NT2/D1 (cell line): ENCODE data around the gene ADAM20.

Experiments used
- DNase-seq: peaks from one replicate; pipeline ENCODE4 v3.0.0-alpha.2; 2011; ENCODE audit warnings: low read depth, low spot score
- H3K27me3 ChIP-seq: 2 replicates; pipeline ENCODE4 v1.6.0; 2011; ENCODE audit warnings: mild to moderate bottlenecking; ENCODE audit not compliant: insufficient read length, insufficient read depth
- H3K36me3 ChIP-seq: 2 replicates; pipeline ENCODE4 v1.6.1; 2011; ENCODE audit warnings: mild to moderate bottlenecking, low read length, mixed read lengths; ENCODE audit not compliant: insufficient read depth, insufficient read length
- H3K4me1 ChIP-seq: 2 replicates; pipeline ENCODE4 v1.5.1; 2011; ENCODE audit not compliant: insufficient read depth, insufficient read length
- H3K4me3 ChIP-seq: 2 replicates; pipeline ENCODE4 v1.5.1; 2011; ENCODE audit warnings: low read depth; ENCODE audit not compliant: insufficient read length
- H3K9ac ChIP-seq: 2 replicates; pipeline ENCODE4 v1.6.0; 2011; ENCODE audit warnings: low read depth; ENCODE audit not compliant: insufficient read length
- H3K9me3 ChIP-seq: 2 replicates; pipeline ENCODE4 v1.5.1; 2011; ENCODE audit warnings: mild to moderate bottlenecking, low read length; ENCODE audit not compliant: insufficient read depth
- SUZ12 ChIP-seq: IDR thresholded peaks from 2 replicates; pipeline ENCODE4 v1.6.1; 2011; ENCODE audit not compliant: insufficient read length, insufficient read depth; ENCODE audit errors: extremely low read depth
- YY1 ChIP-seq: IDR thresholded peaks from 2 replicates; pipeline ENCODE4 v1.6.1; 2011; ENCODE audit not compliant: insufficient read length, insufficient read depth
- ZNF274 ChIP-seq: IDR thresholded peaks from 2 replicates; pipeline ENCODE4 v1.6.1; 2011; ENCODE audit warnings: mild to moderate bottlenecking, low read depth, low read length

Gene ADAM20

GRCh38 chr14:70555890-70556289 is 21.1 kb upstream of the ADAM20 start:
- Histone ChIP-seq H3K4me1 (no peaks in the 10 kb centered on the region), H3K36me3 (no peaks in the 10 kb centered on the region), H3K4me3 (no peak overlapping the region), H3K9me3 (peaks cover 3% of the 10 kb centered on the region; the same call in 1 of the 2 replicates), H3K9ac (no peak overlapping the region), H3K27me3 (no peaks in the 10 kb centered on the region)
- DNase-seq, result no peak
- TF ChIP-seq ZNF274 (no peak), SUZ12 (no peak), YY1 (no peak)

GRCh38 chr14:70538087-70538486 is 3.3 kb upstream of the ADAM20 start:
- Histone ChIP-seq H3K9ac (no peak overlapping the region), H3K4me1 (no peaks in the 10 kb centered on the region), H3K9me3 (peaks cover 10% of the 10 kb centered on the region), H3K36me3 (no peaks in the 10 kb centered on the region), H3K4me3 (no peak overlapping the region), H3K27me3 (no peaks in the 10 kb centered on the region)
- no peak for TF ChIP-seq SUZ12
- no peak for TF ChIP-seq ZNF274
- TF ChIP-seq YY1, result no peak
- no peak for DNase-seq

- no peak for DNase-seq
- TF ChIP-seq SUZ12 (no peak), ZNF274 (no peak), YY1 (no peak)
- peaks cover 10% of the 10 kb centered on the region for H3K9me3 ChIP-seq
- H3K27me3 ChIP-seq, result no peaks in the 10 kb centered on the region
- H3K4me3 ChIP-seq, result no peak overlapping the region
- H3K4me1 ChIP-seq, result no peaks in the 10 kb centered on the region
- no peak overlapping the region for H3K9ac ChIP-seq
- H3K36me3 ChIP-seq, result no peaks in the 10 kb centered on the region
These were observed 2.0 kb upstream of the ADAM20 start for GRCh38 chr14:70536830-70537229.

- DNase-seq, result no peak
- Histone ChIP-seq H3K9me3 (no peaks in the 10 kb centered on the region), H3K4me3 (no peak overlapping the region), H3K4me1 (no peaks in the 10 kb centered on the region), H3K36me3 (no peaks in the 10 kb centered on the region), H3K9ac (no peak overlapping the region), H3K27me3 (no peaks in the 10 kb centered on the region)
- TF ChIP-seq SUZ12 (no peak), YY1 (no peak), ZNF274 (no peak)
These were observed 4.4 kb downstream of the ADAM20 start for GRCh38 chr14:70530417-70530816.

- DNase-seq, result no peak
- Histone ChIP-seq H3K4me3 (no peak overlapping the region), H3K27me3 (no peaks in the 10 kb centered on the region), H3K9me3 (no peaks in the 10 kb centered on the region), H3K36me3 (no peaks in the 10 kb centered on the region), H3K9ac (no peak overlapping the region), H3K4me1 (no peaks in the 10 kb centered on the region)
- TF ChIP-seq ZNF274, result no peak
- no peak for TF ChIP-seq SUZ12
- TF ChIP-seq YY1, result no peak
These were observed 7.2 kb downstream of the ADAM20 start for GRCh38 chr14:70527501-70528105.

GRCh38 chr14:70525691-70526090 is 9.1 kb downstream of the ADAM20 start:
- TF ChIP-seq SUZ12 (no peak), ZNF274 (no peak), YY1 (no peak)
- H3K27me3 ChIP-seq, result no peaks in the 10 kb centered on the region

GRCh38 chr14:70515811-70516210 is 19.0 kb downstream of the ADAM20 start:
- DNase-seq, result no peak
- H3K9ac ChIP-seq, result no peak overlapping the region
- H3K4me1 ChIP-seq, result no peaks in the 10 kb centered on the region
- no peak overlapping the region for H3K4me3 ChIP-seq
- peaks cover 11% of the 10 kb centered on the region; the same call in 1 of the 2 replicates for H3K9me3 ChIP-seq
- H3K27me3 ChIP-seq, result no peaks in the 10 kb centered on the region
- no peak for TF ChIP-seq ZNF274
- TF ChIP-seq YY1, result no peak
- no peak for TF ChIP-seq SUZ12
- no peaks in the 10 kb centered on the region for H3K36me3 ChIP-seq

More at GRCh38 chr14:70525691-70526090, 9.1 kb downstream of the ADAM20 start:
- Histone ChIP-seq H3K4me1 (no peaks in the 10 kb centered on the region), H3K4me3 (no peak overlapping the region), H3K36me3 (no peaks in the 10 kb centered on the region), H3K9ac (no peak overlapping the region), H3K9me3 (peaks cover 5% of the 10 kb centered on the region; the same call in 1 of the 2 replicates)
- DNase-seq, result no peak
